B cell (primary cell): ENCODE data around the gene SIRPA. TPM values are rescaled to one million over a fixed set of nuclear protein-coding genes. Genes with fewer than 3 reads are reported as not detected.

Source experiments
- ATAC-seq: fragments of 200-7000 bp; cut with Tn5 transposase; one replicate; pipeline ENCODE4 v1.10.0; 2021; ENCODE audit warnings: low read depth, mild to moderate bottlenecking, moderate number of reproducible peaks, moderate library complexity
- CTCF ChIA-PET: fragments of 350-600 bp; sonication (Branson Sonifier 250); formaldehyde crosslinking; loops from one replicate; lab custom pipeline; 2021; ENCODE audit warnings: antibody characterized with exemption, inconsistent platforms; lab: Charles Lee
- POLR2A ChIA-PET: fragments of 350-600 bp; sonication (Branson Sonifier 250); formaldehyde crosslinking; loops from one replicate; lab custom pipeline; 2021; ENCODE audit warnings: antibody characterized with exemption; lab: Charles Lee
- DNase-seq: peaks from one replicate; pipeline ENCODE4 v3.0.0; 2013
- H2AFZ ChIP-seq: 2 replicates; pipeline ENCODE4 v1.6.1; 2012; ENCODE audit warnings: mild to moderate bottlenecking, low read depth, low read length; ENCODE audit not compliant: insufficient read depth, poor library complexity, severe bottlenecking
- H3K27ac ChIP-seq, 2 donors: 1 replicate in 1 of 2; 2 replicates in 1 of 2; pipeline ENCODE4 v1.5.1; 2012 to 2013; ENCODE audit warnings: low read length in 2 of 2, mild to moderate bottlenecking in 2 of 2, moderate library complexity in 1 of 2
- H3K27me3 ChIP-seq, 4 experiments: fragments of 200-600 bp in 1 of 4; sonication (generic) in 1 of 4; replicated peaks in 1 of 4; 1 replicate in 2 of 4; 2 replicates in 2 of 4; pipeline versions ENCODE4 v1.6.1 to v1.7.0; 2013 to 2016; ENCODE audit warnings: low read length in 3 of 4, mild to moderate bottlenecking in 2 of 4, mixed read lengths in 1 of 4, moderate library complexity in 1 of 4; ENCODE audit not compliant: insufficient read depth in 4 of 4, control insufficient read depth in 3 of 4; ENCODE audit errors: control extremely low read depth in 1 of 4
- H3K36me3 ChIP-seq, 2 experiments: replicated peaks in 1 of 2; 1 replicate in 1 of 2; 2 replicates in 1 of 2; pipeline versions ENCODE4 v1.6.1 to v1.7.1; 2013; ENCODE audit warnings: low read length in 1 of 2; ENCODE audit not compliant: insufficient read depth in 2 of 2, control insufficient read depth in 1 of 2; ENCODE audit errors: control extremely low read depth in 1 of 2, extremely low read depth in 1 of 2
- H3K4me1 ChIP-seq, 2 donors: fragments of 200-600 bp in 1 of 2; sonication (generic) in 1 of 2; 1 replicate in 1 of 2; 2 replicates in 1 of 2; pipeline versions ENCODE4 v1.5.1 to v1.6.1; 2013 to 2017; ENCODE audit warnings: low read length in 2 of 2; ENCODE audit not compliant: control insufficient read depth in 2 of 2, insufficient read depth in 2 of 2
- H3K4me2 ChIP-seq: replicated peaks from 2 replicates; pipeline ENCODE3; 2012; ENCODE audit warnings: mild to moderate bottlenecking, low read depth, low read length; ENCODE audit not compliant: poor library complexity, severe bottlenecking
- H3K4me3 ChIP-seq, 5 experiments: fragments of 200-600 bp in 1 of 5; sonication (generic) in 1 of 5; 1 replicate in 3 of 5; 2 replicates in 2 of 5; pipeline versions ENCODE4 v1.5.1 to v1.7.0; 2011 to 2016; ENCODE audit warnings: low read length in 4 of 5, mild to moderate bottlenecking in 4 of 5, low read depth in 2 of 5, control low read depth in 1 of 5, moderate library complexity in 1 of 5; ENCODE audit not compliant: insufficient read depth in 1 of 5; ENCODE audit errors: control extremely low read depth in 1 of 5, extremely low read depth in 1 of 5
- H3K79me2 ChIP-seq: fragments of 200-600 bp; sonication (generic); one replicate; pipeline ENCODE4 v1.6.0; 2016; ENCODE audit warnings: low read length; ENCODE audit not compliant: control insufficient read depth, insufficient read depth
- H3K9ac ChIP-seq: fragments of 200-600 bp; sonication (generic); 2 replicates; pipeline ENCODE4 v1.6.1; 2017; ENCODE audit warnings: mild to moderate bottlenecking, low read length, moderate library complexity
- H3K9me3 ChIP-seq, 3 donors: one replicate each; pipeline versions ENCODE4 v1.6.1 to v1.7.1; 2013; ENCODE audit warnings: low read length in 2 of 3; ENCODE audit not compliant: control insufficient read depth in 2 of 3, insufficient read depth in 1 of 3; ENCODE audit errors: control extremely low read depth in 1 of 3
- H4K20me1 ChIP-seq: 2 replicates; pipeline ENCODE4 v1.6.0; 2012; ENCODE audit warnings: mild to moderate bottlenecking, low read length; ENCODE audit not compliant: insufficient read depth, control insufficient read depth, poor library complexity, severe bottlenecking
- H3K27ac Mint-ChIP-seq: one replicate; pipeline ENCODE4 v1.8.0; 2021; ENCODE audit warnings: mixed read lengths
- H3K27me3 Mint-ChIP-seq: one replicate; pipeline ENCODE4 v1.8.0; 2021; ENCODE audit warnings: mixed read lengths
- H3K4me1 Mint-ChIP-seq: one replicate; pipeline ENCODE4 v1.8.0; 2021; ENCODE audit warnings: mixed read lengths
- H3K4me3 Mint-ChIP-seq: one replicate; pipeline ENCODE4 v1.8.0; 2021; ENCODE audit warnings: mixed read lengths
- H3K9me3 Mint-ChIP-seq: one replicate; pipeline ENCODE4 v1.8.0; 2022; ENCODE audit warnings: mixed read lengths; ENCODE audit not compliant: insufficient read depth
- EZH2 ChIP-seq: IDR thresholded peaks from 2 replicates; pipeline ENCODE4 v1.6.1; 2012; ENCODE audit warnings: borderline replicate concordance, low read depth, mild to moderate bottlenecking, moderate library complexity, low read length; ENCODE audit not compliant: insufficient read depth, poor library complexity, severe bottlenecking
- WGBS: methylation state at CpG from one replicate; pipeline ENCODE4 v1.1.5; 2013; ENCODE audit warnings: missing lambda C conversion rate; ENCODE audit not compliant: insufficient coverage; 5-methylcytosine and 5-hydroxymethylcytosine counted together
- intact Hi-C: fragments of 100-400 bp; cut with micrococcal nuclease; formaldehyde crosslinking; loops from one replicate; pipeline ENCODE4 v1.10.0; 2022
- polyA plus RNA-seq: library from polyadenylated mRNA; depleted of rRNA; stranded (reverse); fragments of >200 nt; gene quantifications from 2 replicates; pipeline ENCODE4 v1.2.3, GENCODE V29; 2012
- total RNA-seq, 2 donors: library from RNA; stranded (reverse); fragments of 120-200 nt in 1 of 2; gene quantifications; 1 replicate in 1 of 2; 2 replicates in 1 of 2; pipeline versions ENCODE4 v1.2.3 to v1.2.4, GENCODE V29; 2013 to 2022
- TF ChIP-seq, protein P1 (sequence below): fragments of 200-600 bp; IDR thresholded peaks from one replicate; pipeline ENCODE4 v1.8.0; 2022; ENCODE audit warnings: antibody characterized with exemption, mild to moderate bottlenecking

Gene SIRPA
- total and polyA plus RNA-seq, 2 donors (not counting 1 experiment from before 2014, with no cell fraction given): 0.94 to 10.2 TPM

DNA sequence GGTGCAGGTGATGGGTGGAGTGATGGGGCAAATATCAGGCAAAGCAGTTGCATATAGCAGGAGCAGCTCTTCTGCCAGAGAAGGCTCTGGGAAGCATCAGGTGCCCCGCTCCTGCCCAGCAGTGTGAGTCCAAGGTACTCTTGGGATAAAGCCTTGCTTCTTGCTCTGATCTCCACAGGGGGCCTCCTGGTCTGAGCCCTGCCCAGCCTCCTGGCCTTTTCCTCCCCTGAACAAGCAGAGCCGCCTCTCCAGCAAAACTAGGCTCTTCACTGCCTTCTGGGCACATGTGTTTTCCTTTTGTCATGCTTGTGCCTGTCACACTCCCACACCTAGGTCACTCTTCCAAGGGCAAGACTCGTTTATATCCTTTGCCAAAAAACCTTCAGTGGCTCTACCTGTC, 34.3 kb downstream of the SIRPA start:
- Histone ChIP-seq H3K9ac (no peak overlapping the region), H4K20me1 (no peaks in the 10 kb centered on the region), H3K4me1 (peaks cover 10 to 15% of the 10 kb centered on the region in 2 donors), H3K27me3 (no peaks in the 10 kb centered on the region), H3K4me2 (no peak overlapping the region), H3K4me3 (no peak overlapping the region), H3K36me3 (no peaks in the 10 kb centered on the region), H3K27ac (no peak overlapping the region), H2AFZ (no peak overlapping the region), H3K79me2 (no peaks in the 10 kb centered on the region), H3K9me3 (no peaks in the 10 kb centered on the region)
- DNase-seq (no peak), ATAC-seq (no peak)
- H3K9me3 Mint-ChIP-seq: no peaks in the 10 kb centered on the region
- H3K4me3 Mint-ChIP-seq: no peak overlapping the region
- POLR2A ChIA-PET: no interaction called here
- no peak overlapping the region for H3K27ac Mint-ChIP-seq
- CTCF ChIA-PET: no interaction called here
- 82% methylated on average over 3 of the region's 3 CpGs for WGBS
- TF ChIP-seq, protein P1, sequence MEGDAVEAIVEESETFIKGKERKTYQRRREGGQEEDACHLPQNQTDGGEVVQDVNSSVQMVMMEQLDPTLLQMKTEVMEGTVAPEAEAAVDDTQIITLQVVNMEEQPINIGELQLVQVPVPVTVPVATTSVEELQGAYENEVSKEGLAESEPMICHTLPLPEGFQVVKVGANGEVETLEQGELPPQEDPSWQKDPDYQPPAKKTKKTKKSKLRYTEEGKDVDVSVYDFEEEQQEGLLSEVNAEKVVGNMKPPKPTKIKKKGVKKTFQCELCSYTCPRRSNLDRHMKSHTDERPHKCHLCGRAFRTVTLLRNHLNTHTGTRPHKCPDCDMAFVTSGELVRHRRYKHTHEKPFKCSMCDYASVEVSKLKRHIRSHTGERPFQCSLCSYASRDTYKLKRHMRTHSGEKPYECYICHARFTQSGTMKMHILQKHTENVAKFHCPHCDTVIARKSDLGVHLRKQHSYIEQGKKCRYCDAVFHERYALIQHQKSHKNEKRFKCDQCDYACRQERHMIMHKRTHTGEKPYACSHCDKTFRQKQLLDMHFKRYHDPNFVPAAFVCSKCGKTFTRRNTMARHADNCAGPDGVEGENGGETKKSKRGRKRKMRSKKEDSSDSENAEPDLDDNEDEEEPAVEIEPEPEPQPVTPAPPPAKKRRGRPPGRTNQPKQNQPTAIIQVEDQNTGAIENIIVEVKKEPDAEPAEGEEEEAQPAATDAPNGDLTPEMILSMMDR: no peak
- TF ChIP-seq EZH2: no peak
- intact Hi-C loops: no loop called here
- H3K27me3 Mint-ChIP-seq: no peaks in the 10 kb centered on the region
- peaks cover 21% of the 10 kb centered on the region for H3K4me1 Mint-ChIP-seq

DNA sequence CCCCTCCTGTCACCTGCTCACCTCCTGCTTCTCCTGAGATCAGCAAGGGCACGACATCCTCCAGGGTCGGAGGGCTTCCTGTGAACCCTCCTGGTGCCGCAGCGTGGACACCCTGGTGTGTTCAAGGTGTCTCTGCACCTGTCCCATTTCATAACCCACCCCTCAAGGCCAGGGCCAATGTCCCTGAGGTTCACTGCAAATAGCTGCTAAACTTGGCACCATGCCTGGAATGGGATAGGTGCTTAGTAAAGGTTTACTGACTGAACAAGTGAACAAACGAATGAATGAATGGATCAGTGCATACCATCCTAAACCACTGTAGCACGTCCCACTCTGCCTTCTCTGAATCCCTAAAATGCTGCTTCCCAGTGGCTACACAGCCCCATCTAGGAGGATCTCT, 35.0 kb downstream of the SIRPA start:
- H3K9me3 ChIP-seq: no peaks in the 10 kb centered on the region
- H3K27ac ChIP-seq: no peak overlapping the region
- H3K27me3 ChIP-seq: no peaks in the 10 kb centered on the region
- TF ChIP-seq, protein P1: no peak
- TF ChIP-seq EZH2: no peak
- ATAC-seq: no peak
- no peak overlapping the region for H3K4me3 ChIP-seq
- H3K9ac ChIP-seq: no peak overlapping the region
- no peak overlapping the region for H3K4me3 Mint-ChIP-seq
- H3K79me2 ChIP-seq: no peaks in the 10 kb centered on the region
- no peak overlapping the region for H3K27ac Mint-ChIP-seq
- CTCF ChIA-PET: no interaction called here
- H3K4me1 Mint-ChIP-seq: peaks cover 21% of the 10 kb centered on the region
- H2AFZ ChIP-seq: no peak overlapping the region
- H3K27me3 Mint-ChIP-seq: no peaks in the 10 kb centered on the region
- intact Hi-C loops: no loop called here
- 97% methylated on average over 5 of the region's 6 CpGs for WGBS
- no peaks in the 10 kb centered on the region for H3K9me3 Mint-ChIP-seq
- POLR2A ChIA-PET: no interaction called here
- no peak for DNase-seq
- H3K36me3 ChIP-seq: no peaks in the 10 kb centered on the region
- H3K4me1 ChIP-seq: peaks cover 10 to 15% of the 10 kb centered on the region in 2 donors
- no peak overlapping the region for H3K4me2 ChIP-seq
- H4K20me1 ChIP-seq: no peaks in the 10 kb centered on the region
